ENCODE data around the gene PIGH. TPM values are rescaled to one million over a fixed set of nuclear protein-coding genes. Genes with fewer than 3 reads are reported as not detected.

The PIGH gene
- total and polyA plus RNA-seq, 2 experiments from 2014 or later, result 64.4 to 75.8 TPM

DNA sequence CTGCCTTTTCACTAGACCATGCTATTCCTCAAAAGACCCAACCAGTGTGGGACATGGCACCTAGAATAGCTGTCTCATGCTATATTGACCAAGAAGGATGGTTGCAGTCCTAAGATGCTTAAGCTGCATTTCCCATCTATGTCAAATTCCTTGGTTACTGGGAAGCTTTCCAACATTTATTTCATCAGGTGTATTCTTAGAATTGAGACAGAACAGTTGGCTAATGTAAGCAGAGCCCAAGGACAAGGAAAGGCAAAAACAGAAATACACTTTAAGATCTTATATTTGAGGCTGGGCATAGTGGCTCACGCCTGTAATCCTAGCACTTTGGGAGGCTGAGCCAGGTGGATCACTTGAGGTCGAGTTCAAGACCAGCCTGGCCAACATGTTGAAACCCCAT lies 44.4 kb upstream of the PIGH start:
- WGBS (ENCODE audit: low lambda C conversion rate, missing lambda C conversion rate), result 92% methylated on average over 2 of the region's 2 CpGs
- Histone ChIP-seq H3K79me2 (no peaks in the 10 kb centered on the region), H4K20me1 (ENCODE audit: insufficient read depth, poor library complexity, severe bottlenecking) (no peaks in the 10 kb centered on the region), H3K27me3 (no peaks in the 10 kb centered on the region), H3K9me2 (replicated peaks; ENCODE audit: insufficient read depth) (no peaks in the 10 kb centered on the region), H3K27ac (no peak overlapping the region), H3K4me1 (ENCODE audit: insufficient read depth) (no peaks in the 10 kb centered on the region), H3K4me3 (no peak overlapping the region), H3K9me3 (ENCODE audit: low read depth) (no peaks in the 10 kb centered on the region), H3K36me3 (replicated peaks; ENCODE audit: insufficient read depth, low read depth) (no peaks in the 10 kb centered on the region), H2AFZ (no peak overlapping the region), H3K4me2 (no peak overlapping the region)
- DNase-seq (ENCODE audit: low spot score), result no peak
- TF ChIP-seq, protein P1, sequence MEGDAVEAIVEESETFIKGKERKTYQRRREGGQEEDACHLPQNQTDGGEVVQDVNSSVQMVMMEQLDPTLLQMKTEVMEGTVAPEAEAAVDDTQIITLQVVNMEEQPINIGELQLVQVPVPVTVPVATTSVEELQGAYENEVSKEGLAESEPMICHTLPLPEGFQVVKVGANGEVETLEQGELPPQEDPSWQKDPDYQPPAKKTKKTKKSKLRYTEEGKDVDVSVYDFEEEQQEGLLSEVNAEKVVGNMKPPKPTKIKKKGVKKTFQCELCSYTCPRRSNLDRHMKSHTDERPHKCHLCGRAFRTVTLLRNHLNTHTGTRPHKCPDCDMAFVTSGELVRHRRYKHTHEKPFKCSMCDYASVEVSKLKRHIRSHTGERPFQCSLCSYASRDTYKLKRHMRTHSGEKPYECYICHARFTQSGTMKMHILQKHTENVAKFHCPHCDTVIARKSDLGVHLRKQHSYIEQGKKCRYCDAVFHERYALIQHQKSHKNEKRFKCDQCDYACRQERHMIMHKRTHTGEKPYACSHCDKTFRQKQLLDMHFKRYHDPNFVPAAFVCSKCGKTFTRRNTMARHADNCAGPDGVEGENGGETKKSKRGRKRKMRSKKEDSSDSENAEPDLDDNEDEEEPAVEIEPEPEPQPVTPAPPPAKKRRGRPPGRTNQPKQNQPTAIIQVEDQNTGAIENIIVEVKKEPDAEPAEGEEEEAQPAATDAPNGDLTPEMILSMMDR (IDR thresholded peaks at IDR 0.05; ENCODE audit: poor library complexity), result no peak
- no peak for TF ChIP-seq EZH2phosphoT487 (IDR thresholded peaks at IDR 0.05; ENCODE audit: low read depth, severe bottlenecking, unreplicated experiment)
- no peak for TF ChIP-seq EZH2 (IDR thresholded peaks at IDR 0.05; ENCODE audit: borderline replicate concordance)

DNA sequence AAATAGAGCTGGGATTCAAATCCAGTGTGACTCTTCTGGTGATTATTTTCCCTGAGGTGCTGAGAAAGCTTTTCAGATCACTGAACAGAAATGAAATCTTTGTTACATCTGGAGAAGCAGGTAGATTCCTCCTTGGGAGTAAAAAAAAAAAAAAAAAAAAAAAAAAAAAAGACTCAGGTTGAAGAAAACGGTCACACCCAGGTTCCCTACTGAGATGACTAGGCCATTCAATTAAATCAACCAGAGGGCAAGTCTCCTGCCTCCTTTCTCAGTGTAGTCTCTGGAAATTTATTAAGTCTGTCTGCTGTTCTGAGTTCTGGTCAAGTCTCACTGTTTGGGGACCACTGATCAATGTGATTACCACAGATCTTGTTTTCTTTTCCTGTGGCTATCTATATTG lies 43.6 kb upstream of the PIGH start:
- TF ChIP-seq EZH2 (IDR thresholded peaks at IDR 0.05; ENCODE audit: borderline replicate concordance) (no peak), EZH2phosphoT487 (IDR thresholded peaks at IDR 0.05; ENCODE audit: low read depth, severe bottlenecking, unreplicated experiment) (no peak)
- TF ChIP-seq, protein P1 (IDR thresholded peaks at IDR 0.05; ENCODE audit: poor library complexity), result no peak
- Histone ChIP-seq H4K20me1 (ENCODE audit: insufficient read depth, poor library complexity, severe bottlenecking) (no peaks in the 10 kb centered on the region), H3K27ac (no peak overlapping the region), H3K79me2 (no peaks in the 10 kb centered on the region), H3K4me2 (no peak overlapping the region), H3K4me1 (ENCODE audit: insufficient read depth) (no peaks in the 10 kb centered on the region), H3K9me3 (ENCODE audit: low read depth) (no peaks in the 10 kb centered on the region), H3K9me2 (replicated peaks; ENCODE audit: insufficient read depth) (no peaks in the 10 kb centered on the region), H3K4me3 (no peak overlapping the region), H2AFZ (no peak overlapping the region), H3K27me3 (no peaks in the 10 kb centered on the region), H3K36me3 (replicated peaks; ENCODE audit: insufficient read depth, low read depth) (no peaks in the 10 kb centered on the region)
- no peak for DNase-seq (ENCODE audit: low spot score)
- WGBS (ENCODE audit: low lambda C conversion rate, missing lambda C conversion rate), result 63% methylated on average over 1 of the region's 1 CpG

DNA sequence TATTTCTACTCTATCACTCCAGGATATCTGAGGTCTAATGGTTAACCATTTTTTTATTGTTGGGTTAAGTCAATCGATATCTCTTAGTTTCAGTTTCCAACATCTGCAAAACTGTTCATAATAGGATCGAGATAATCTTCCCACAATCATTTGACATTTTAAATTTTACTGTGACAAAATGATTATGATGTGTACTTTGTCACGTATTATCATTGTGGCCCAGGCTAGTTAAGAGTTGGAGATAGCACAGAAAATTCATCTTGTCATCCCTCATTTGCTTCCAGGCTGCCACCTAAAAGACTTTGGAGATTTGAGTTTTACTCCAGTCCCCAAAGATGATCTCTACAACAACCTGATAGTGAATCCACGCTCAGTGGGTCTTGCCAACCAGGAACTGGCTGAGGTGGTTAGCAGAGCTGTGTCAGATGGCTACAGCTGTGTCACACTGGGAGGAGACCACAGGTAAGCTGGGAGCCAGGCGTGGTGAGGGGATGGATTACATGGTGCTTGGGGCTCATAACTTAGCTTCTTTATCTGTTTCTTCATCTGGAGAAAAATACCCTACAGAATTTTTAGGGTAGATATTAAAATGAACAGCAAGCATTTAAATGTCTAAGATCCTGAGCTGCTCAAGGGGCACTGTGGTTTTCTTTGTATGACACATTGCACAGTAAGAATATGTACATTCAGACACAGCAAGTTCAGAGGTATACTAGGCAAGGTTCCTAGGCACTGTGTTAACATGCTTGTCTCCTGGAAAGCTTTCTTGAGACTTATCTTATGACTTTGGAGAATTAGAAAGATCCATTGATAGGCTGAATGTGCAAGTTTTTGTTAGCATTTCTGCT lies 42.1 kb upstream of the PIGH start:
- no peaks in the 10 kb centered on the region for H3K27me3 ChIP-seq
- H3K4me2 ChIP-seq, result no peak overlapping the region
- H3K4me3 ChIP-seq, result no peak overlapping the region
- TF ChIP-seq, protein P1 (IDR thresholded peaks at IDR 0.05; ENCODE audit: poor library complexity), result no peak
- TF ChIP-seq EZH2phosphoT487 (IDR thresholded peaks at IDR 0.05; ENCODE audit: low read depth, severe bottlenecking, unreplicated experiment), result no peak
- TF ChIP-seq EZH2 (IDR thresholded peaks at IDR 0.05; ENCODE audit: borderline replicate concordance), result no peak
- no peaks in the 10 kb centered on the region for H4K20me1 ChIP-seq (ENCODE audit: insufficient read depth, poor library complexity, severe bottlenecking)
- H3K4me1 ChIP-seq (ENCODE audit: insufficient read depth), result no peaks in the 10 kb centered on the region
- no peaks in the 10 kb centered on the region for H3K79me2 ChIP-seq
- H2AFZ ChIP-seq, result no peak overlapping the region
- no peaks in the 10 kb centered on the region for H3K36me3 ChIP-seq (replicated peaks; ENCODE audit: insufficient read depth, low read depth)
- no peaks in the 10 kb centered on the region for H3K9me3 ChIP-seq (ENCODE audit: low read depth)
- 94% methylated on average over 5 of the region's 5 CpGs for WGBS (ENCODE audit: low lambda C conversion rate, missing lambda C conversion rate)
- no peaks in the 10 kb centered on the region for H3K9me2 ChIP-seq (replicated peaks; ENCODE audit: insufficient read depth)
- H3K27ac ChIP-seq, result no peak overlapping the region
- no peak for DNase-seq (ENCODE audit: low spot score)

All from hepatocyte (in vitro differentiated cells).